Embryonic facial prominence (tissue), 1 donor: ENCODE data around the gene RFPL1.
"Not testable (repeated sequence)": the region's sequence is repeated elsewhere in the genome, so short reads cannot be mapped to it uniquely, and the experiment has no call there.

Experiments
- DNase-seq: peaks from one replicate; pipeline ENCODE4 v3.0.0-alpha.2; 2016; ENCODE audit errors: extremely low spot score

Gene RFPL1

DNA sequence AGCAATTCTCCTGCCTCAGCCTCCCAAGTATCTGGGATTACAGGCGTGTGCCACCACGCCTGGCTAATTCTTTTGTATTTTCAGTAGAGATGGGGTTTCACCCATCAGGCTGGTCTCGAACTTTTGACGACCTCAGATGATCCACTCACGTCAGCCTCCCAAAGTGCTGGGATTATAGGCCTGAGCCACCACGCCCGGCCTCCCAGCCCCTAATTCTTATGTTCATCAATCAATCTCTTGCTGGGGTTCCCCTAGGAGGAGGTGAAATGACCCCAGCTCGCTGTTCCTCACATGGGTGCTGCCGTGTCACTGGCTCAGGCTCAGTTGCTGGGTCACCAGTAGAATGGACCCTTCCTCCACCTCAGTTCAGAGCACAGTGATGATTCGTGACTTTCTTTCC, at the start of gene RFPL1:
RFPL1 (plus strand) TSS at position 301 of the 400 bp plus-strand sequence.
- DNase-seq: not testable (repeated sequence)

GRCh38 chr22:29388759-29389090, 49.7 kb upstream of the RFPL1 start:
- no peak for DNase-seq

GRCh38 chr22:29390270-29390669, 48.1 kb upstream of the RFPL1 start:
- no peak for DNase-seq

DNA sequence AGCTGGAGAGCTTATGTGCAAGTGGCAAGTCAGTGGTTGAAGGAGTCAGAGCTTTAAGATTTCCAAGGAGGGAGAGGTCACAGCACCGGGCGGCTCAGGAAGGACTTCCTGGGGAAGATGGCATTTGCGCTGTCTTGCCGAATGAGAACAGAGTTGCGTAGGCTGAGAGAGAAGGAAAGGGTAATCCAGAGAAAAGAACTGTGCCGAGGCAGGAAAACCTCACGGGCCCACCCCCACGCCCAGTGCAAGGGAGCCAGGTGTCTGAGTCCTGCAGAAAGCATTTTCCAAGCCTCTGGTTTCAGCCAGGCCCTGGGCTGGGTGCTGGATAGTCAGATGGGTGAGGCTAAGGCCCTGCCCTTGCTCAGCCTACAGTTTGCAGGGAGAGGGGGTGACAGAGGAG, 46.8 kb upstream of the RFPL1 start:
- no peak for DNase-seq

DNA sequence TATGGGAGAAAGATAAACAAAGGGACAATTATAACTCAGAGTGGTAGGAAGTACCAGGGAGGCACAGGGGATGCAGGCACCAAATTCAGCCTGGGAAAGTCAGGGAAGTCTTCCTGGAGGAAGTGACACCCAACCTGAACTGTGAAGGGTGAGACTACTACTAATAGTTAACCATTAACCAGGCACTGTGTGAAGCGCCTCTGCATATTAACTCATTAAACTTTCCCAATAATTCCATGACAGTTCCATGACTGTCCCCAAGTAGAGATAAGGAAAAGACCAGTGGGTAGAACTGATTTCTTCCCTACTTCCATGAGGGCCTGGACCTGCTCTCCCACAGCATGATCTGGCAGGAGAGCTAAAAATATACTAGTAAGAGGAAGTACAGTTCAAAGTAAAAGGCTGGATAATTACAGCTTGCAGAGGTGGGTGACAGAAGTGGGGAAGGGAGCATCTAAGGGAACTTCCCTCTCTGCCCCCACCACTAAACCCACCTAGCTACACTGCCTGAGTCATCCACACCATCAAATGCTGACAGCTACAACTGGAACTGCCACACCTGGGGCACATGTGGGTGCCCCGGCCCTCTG, 45.3 kb upstream of the RFPL1 start:
- DNase-seq: no peak

- DNase-seq: peak; percentile 77
Measured at GRCh38 chr22:29394931-29395581, 43.3 kb upstream of the RFPL1 start.

GRCh38 chr22:29396126-29396525, 42.3 kb upstream of the RFPL1 start:
- no peak for DNase-seq

DNA sequence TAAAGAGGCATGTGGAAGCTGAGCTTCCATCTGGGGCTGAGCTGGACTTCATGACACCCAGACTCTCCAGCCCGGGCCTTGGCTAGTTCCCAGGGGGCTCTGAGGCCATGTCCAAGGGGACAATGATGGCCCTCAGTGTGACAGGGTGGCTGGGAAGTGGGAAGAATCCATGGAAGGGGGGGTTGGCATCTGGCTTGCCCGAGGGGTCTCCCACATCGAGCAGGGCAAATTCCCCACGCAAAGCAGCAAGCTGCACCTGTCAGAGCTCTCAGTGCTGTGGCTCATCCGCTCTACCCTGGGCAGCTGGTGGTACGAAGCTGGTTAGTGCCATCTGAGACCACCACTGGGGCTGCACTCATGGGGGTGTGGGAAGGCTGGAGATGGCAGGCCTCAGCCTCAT, 40.6 kb upstream of the RFPL1 start:
- no peak for DNase-seq

DNA sequence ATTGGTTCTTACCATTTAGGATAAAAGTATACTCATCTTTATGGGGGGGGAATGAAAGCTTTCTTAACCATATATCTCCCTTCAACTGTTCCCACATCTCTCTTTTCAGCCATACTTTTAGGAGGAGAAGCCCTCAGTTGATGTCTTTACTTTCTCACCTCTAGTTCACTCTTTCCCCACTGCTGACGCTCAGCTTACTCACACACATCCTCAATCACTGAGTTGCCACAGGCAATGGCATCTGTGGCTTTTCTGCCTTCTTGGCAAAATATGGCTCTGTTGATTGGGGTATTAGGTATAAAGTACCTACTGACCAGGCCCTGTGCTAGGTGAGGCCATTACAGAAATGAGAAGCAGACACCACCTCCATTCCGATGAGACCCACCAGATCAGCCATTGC, 37.8 kb upstream of the RFPL1 start:
- no peak for DNase-seq

DNA sequence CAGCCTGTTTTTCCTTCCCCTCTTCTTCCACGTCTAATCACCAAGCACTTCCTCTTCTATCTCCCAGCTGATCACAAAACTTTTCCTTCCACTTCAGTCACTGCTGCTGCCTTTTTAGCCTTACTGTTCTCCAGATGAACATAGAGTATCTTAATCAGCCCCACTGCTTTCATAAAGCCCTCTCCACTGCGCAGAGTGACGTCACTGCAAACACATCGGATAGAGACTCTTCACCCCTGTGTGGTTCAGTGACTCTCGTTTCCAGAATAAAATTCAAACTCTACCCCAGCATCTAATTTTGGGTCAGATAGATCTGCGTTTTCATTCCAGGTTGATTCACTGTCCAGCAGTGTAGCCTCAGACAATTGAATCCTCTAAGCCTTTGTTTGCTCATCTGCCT, 36.8 kb upstream of the RFPL1 start:
- not testable (repeated sequence) for DNase-seq

DNA sequence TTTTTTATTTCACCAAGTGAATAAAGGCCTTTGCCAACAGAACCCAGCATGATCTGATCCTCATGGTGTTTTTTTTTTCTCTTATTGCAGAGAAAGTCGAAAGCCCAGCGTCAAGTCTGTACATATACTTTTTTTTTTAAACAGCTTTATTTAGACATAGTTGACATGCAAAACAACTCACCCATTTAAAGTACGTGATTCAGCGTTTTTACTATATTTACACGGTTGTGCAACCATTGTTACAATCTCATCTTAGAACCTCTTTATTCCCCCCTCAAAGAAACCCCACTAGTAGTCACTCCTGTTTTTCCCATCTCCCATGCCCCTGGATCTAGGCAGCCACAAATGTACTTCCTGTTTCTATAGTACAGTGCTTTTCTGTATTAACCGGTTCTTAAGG, 29.4 kb upstream of the RFPL1 start:
- DNase-seq: no peak

GRCh38 chr22:29411569-29412211, 26.7 kb upstream of the RFPL1 start:
- DNase-seq: not testable (repeated sequence)

DNA sequence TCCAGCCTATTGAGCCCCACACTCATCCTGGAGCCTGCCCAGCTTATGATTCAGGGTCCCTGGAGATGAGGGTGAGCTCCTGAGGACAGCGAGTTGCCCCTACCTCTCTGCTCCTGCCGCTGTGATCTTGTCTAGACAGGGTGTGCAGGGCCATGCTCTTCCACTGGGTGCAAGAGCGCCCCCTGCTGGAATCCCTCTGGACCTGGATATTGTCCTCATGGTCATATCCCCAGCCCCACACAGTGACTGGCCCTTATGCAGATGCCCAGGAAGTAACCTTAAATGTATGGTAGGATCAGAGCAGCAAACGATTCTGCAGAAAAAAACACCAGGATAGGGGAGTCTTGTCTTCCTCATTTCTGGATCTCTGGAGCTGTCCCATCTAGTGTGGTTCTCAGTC, 25.6 kb upstream of the RFPL1 start:
- DNase-seq: not testable (repeated sequence)

- not testable (repeated sequence) for DNase-seq
Measured at GRCh38 chr22:29414951-29415591, 23.3 kb upstream of the RFPL1 start.

DNA sequence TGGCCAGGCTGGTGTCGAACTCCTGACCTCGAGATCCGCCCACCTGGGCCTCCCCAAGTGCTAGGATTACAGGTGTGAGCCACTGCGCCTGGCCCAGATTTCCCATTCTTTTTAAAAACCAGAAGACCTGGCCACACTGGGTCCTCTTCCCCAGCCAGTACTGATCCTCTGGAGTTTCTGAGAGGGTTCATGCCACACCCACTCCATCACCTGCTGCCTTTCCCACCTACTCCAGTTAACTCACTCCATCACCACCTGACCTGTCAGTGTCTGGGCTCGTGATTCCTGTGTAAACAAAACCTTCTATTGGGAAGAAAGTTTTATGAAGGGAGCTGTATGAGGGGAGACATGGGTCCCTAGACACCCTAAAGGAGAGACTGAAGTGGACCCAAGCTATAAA, 19.7 kb upstream of the RFPL1 start:
- DNase-seq: not testable (repeated sequence)

DNA sequence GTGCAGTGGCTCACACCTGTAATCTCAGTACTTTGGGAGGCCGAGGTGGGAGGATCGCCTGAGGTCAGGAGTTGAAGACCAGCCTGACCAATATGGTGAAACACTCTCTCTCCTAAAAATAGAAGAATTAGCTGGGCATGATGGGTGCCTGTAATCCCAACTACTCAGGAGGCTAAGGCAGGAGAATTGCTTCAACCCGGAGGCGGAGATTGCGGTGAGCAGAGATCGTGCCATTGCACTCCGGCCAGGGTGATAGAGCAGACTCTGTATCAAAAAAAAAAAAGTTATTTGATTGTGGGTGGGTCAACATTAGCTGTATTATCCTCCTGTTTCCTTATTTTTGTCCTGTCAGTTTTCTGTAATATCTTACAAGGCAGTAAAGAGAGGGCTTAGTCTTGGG, 11.9 kb upstream of the RFPL1 start:
- DNase-seq: no peak

DNA sequence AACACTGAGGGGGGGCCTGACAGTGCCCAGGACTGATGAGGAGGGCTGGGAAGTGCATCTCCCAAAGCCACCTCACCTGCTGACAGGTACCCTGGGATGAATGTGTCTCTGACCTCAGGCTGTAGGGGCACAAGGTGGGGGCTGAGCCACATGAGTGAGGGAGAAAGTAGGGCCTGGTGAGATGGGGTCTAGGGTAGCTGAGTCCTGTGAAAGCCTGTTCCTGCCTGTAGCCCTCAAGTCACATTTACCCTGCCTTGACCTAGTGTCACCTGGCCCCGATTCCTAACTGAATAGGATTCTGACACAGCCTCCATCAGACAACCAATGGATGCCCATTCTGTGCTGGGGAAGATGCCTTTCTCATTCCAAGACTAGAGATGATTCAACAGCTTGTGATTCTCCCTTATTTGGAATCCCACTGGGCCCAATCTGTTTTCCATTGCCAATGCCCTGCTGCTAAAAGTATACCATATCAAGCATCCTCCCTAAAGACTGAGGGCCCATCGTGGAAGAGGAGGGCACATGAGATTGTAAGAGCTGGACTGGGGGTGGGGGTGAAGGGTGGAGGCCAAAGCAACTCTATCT, 11.1 kb upstream of the RFPL1 start:
- DNase-seq: no peak

DNA sequence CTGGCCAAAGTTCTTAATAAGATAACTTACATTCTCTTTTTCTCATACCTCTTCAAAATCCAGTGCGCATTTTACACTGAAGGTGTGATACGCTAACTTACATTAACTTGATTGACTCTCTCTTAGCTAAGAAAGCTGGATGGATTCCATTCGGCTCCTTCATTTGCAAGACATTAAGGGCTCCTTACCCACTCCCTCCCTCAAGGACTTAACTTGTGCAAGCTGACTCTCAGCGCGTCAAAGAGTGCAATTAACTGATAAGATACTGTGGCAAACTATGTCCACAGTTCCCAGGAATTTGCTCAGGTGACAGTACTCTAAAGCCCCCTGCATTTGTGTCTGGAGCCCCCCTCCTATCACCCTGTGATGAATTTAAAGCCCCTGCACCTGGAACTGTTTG, 6.4 kb upstream of the RFPL1 start:
- no peak for DNase-seq

DNA sequence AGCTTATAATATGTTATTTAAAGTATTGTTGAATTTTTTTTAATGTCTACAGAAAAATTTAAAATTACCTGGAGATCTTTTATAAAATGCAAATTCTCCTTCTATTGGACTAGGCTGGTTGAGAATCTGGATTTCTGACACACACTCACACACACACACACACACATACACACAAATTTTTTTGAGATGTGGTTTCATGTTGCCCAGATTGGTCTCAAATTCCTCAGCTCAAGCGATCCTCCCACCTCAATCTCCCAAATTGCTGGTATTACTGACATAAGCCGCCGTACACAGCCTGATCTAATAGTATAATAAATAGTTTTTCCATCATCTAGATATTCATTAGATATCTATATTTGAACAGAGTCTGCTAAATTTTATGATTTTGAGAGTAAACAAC, 4.5 kb upstream of the RFPL1 start:
- DNase-seq: no peak

- DNase-seq: no peak
Measured at GRCh38 chr22:29434288-29434687, 4.1 kb upstream of the RFPL1 start.

- DNase-seq: no peak
Measured at GRCh38 chr22:29435236-29436136, 2.9 kb upstream of the RFPL1 start.

GRCh38 chr22:29442976-29443375, 4.6 kb downstream of the RFPL1 start:
- no peak for DNase-seq
